Measurements from ENCODE around the gene BUB1B.

BUB1B gene

GRCh38 chr15:40239693-40240618, 79.1 kb downstream of the BUB1B start:
- Histone ChIP-seq H3K4me2 (ENCODE audit: low read depth, low read length, poor library complexity, severe bottlenecking) (no peak overlapping the region), H3K9ac (ENCODE audit: low read length) (no peak overlapping the region), H3K4me3 (ENCODE audit: insufficient read depth, low read length, poor library complexity, severe bottlenecking) (no peak overlapping the region), H3K27me3 (ENCODE audit: low read length) (no peaks in the 10 kb centered on the region), H4K20me1 (ENCODE audit: low read depth, low read length) (no peaks in the 10 kb centered on the region), H3K9me2 (replicated peaks; ENCODE audit: insufficient read depth, low read length) (no peaks in the 10 kb centered on the region), H3K79me2 (ENCODE audit: insufficient read depth, low read length) (no peaks in the 10 kb centered on the region), H3K9me3 (ENCODE audit: insufficient read depth, low read length) (no peaks in the 10 kb centered on the region), H3K27ac (ENCODE audit: low read depth, low read length) (no peak overlapping the region), H3F3A (ENCODE audit: insufficient read depth) (peaks cover 5% of the 10 kb centered on the region; the same call in 1 of the 2 replicates), H3K36me3 (ENCODE audit: low read length) (no peaks in the 10 kb centered on the region), H2AFZ (ENCODE audit: low read depth, low read length, severe bottlenecking) (no peak overlapping the region)
- TF ChIP-seq CTCF (IDR thresholded peaks at IDR 0.05; ENCODE audit: insufficient read depth, low read length, poor library complexity, severe bottlenecking) (no peak), EZH2phosphoT487 (conservative IDR thresholded peaks at IDR 0.05; ENCODE audit: low read length) (no peak)

DNA sequence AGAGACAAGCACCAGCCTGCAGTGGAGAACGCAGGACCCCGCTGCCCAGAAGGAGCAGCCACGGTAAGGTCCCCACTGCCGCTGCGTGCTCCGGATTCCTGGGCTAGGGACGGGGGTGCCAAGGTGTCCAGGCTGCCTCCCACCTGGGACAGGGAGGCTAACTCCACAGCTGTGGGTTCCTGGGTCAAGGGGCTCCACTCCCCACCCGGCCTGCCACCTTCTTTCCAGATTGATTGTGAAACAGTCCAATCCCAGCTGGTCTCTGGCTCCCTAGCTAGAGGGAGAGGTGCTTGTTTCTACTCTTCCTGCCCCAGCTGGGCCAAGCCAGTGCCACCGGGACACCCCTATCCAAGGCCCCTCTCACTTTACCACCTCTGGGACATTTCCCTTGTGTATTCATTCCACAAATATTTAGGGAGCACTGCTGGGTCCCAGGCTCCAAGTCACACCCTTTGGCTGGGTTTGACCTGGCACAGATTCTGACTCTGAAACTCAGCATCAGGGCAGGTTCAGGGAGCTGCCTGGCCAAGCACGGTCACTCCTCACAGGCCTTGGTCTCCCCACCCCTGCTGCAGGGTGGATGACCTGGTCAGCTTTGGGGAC, 79.9 kb downstream of the BUB1B start:
- Histone ChIP-seq H3K27me3 (ENCODE audit: low read length) (no peaks in the 10 kb centered on the region), H3F3A (ENCODE audit: insufficient read depth) (peaks cover 5% of the 10 kb centered on the region; the same call in 1 of the 2 replicates), H3K36me3 (ENCODE audit: low read length) (no peaks in the 10 kb centered on the region), H3K9ac (ENCODE audit: low read length) (no peak overlapping the region), H2AFZ (ENCODE audit: low read depth, low read length, severe bottlenecking) (no peak overlapping the region), H3K79me2 (ENCODE audit: insufficient read depth, low read length) (no peaks in the 10 kb centered on the region), H3K27ac (ENCODE audit: low read depth, low read length) (no peak overlapping the region), H3K9me3 (ENCODE audit: insufficient read depth, low read length) (no peaks in the 10 kb centered on the region), H4K20me1 (ENCODE audit: low read depth, low read length) (no peaks in the 10 kb centered on the region), H3K4me2 (ENCODE audit: low read depth, low read length, poor library complexity, severe bottlenecking) (no peak overlapping the region), H3K9me2 (replicated peaks; ENCODE audit: insufficient read depth, low read length) (no peaks in the 10 kb centered on the region), H3K4me3 (ENCODE audit: insufficient read depth, low read length, poor library complexity, severe bottlenecking) (no peak overlapping the region)
- TF ChIP-seq EZH2phosphoT487 (conservative IDR thresholded peaks at IDR 0.05; ENCODE audit: low read length) (no peak), CTCF (IDR thresholded peaks at IDR 0.05; ENCODE audit: insufficient read depth, low read length, poor library complexity, severe bottlenecking) (no peak)

GRCh38 chr15:40241269-40242212, 80.7 kb downstream of the BUB1B start:
- Histone ChIP-seq H3K4me2 (ENCODE audit: low read depth, low read length, poor library complexity, severe bottlenecking) (no peak overlapping the region), H3K27ac (ENCODE audit: low read depth, low read length) (no peak overlapping the region), H3K36me3 (ENCODE audit: low read length) (no peaks in the 10 kb centered on the region), H3K9ac (ENCODE audit: low read length) (no peak overlapping the region), H3K4me3 (ENCODE audit: insufficient read depth, low read length, poor library complexity, severe bottlenecking) (no peak overlapping the region), H3F3A (ENCODE audit: insufficient read depth) (peaks cover 5% of the 10 kb centered on the region; the same call in 1 of the 2 replicates), H4K20me1 (ENCODE audit: low read depth, low read length) (no peaks in the 10 kb centered on the region), H3K27me3 (ENCODE audit: low read length) (no peaks in the 10 kb centered on the region), H3K9me3 (ENCODE audit: insufficient read depth, low read length) (no peaks in the 10 kb centered on the region), H3K79me2 (ENCODE audit: insufficient read depth, low read length) (no peaks in the 10 kb centered on the region), H2AFZ (ENCODE audit: low read depth, low read length, severe bottlenecking) (no peak overlapping the region), H3K9me2 (replicated peaks; ENCODE audit: insufficient read depth, low read length) (no peaks in the 10 kb centered on the region)
- TF ChIP-seq EZH2phosphoT487 (conservative IDR thresholded peaks at IDR 0.05; ENCODE audit: low read length) (no peak), CTCF (IDR thresholded peaks at IDR 0.05; ENCODE audit: insufficient read depth, low read length, poor library complexity, severe bottlenecking) (no peak)
